ENCODE results near the gene ARSA.
A peak's percentile ranks its signal among the peaks of the same experiment; 100 is the strongest.
"Not testable (repeated sequence)": the region's sequence is repeated elsewhere in the genome, so short reads cannot be mapped to it uniquely, and the experiment has no call there.

Gene ARSA

DNA sequence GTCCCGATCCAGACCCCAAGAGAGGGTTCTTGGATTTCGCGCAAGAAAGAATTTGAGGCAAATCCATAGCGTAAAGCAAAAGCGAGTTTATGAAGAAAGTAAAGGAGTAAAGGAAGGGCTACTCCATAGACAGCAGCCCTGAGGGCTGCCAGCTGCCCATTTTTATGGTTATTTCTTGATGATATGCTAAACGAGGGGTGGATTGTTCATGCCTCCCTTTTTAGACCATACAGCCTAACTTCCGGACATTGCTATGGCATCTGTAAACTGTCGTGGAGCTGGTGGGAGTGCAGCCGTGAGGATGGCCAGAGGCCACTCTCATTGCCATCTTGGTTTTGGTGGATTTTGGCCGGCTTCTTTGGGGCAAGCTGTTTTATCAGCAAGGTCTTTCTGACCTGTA lies 25.3 kb upstream of the ARSA start:
- in situ Hi-C loops (cut with MboI; ENCODE audit: low pct_unique_long_range_greater_than_20kb, low sequenced_read_pairs, unreplicated experiment): no loop called here
- DNase-seq (ENCODE audit: low spot score): no peak
- TF ChIP-seq, protein P1, sequence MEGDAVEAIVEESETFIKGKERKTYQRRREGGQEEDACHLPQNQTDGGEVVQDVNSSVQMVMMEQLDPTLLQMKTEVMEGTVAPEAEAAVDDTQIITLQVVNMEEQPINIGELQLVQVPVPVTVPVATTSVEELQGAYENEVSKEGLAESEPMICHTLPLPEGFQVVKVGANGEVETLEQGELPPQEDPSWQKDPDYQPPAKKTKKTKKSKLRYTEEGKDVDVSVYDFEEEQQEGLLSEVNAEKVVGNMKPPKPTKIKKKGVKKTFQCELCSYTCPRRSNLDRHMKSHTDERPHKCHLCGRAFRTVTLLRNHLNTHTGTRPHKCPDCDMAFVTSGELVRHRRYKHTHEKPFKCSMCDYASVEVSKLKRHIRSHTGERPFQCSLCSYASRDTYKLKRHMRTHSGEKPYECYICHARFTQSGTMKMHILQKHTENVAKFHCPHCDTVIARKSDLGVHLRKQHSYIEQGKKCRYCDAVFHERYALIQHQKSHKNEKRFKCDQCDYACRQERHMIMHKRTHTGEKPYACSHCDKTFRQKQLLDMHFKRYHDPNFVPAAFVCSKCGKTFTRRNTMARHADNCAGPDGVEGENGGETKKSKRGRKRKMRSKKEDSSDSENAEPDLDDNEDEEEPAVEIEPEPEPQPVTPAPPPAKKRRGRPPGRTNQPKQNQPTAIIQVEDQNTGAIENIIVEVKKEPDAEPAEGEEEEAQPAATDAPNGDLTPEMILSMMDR (IDR thresholded peaks at IDR 0.05; ENCODE audit: extremely low read depth, insufficient read depth, missing control alignments): no peak

- in situ Hi-C loops (cut with MboI; ENCODE audit: low pct_unique_long_range_greater_than_20kb, low sequenced_read_pairs, unreplicated experiment): not testable (repeated sequence)
These were observed 15.8 kb upstream of the ARSA start for GRCh38 chr22:50643821-50644101.

DNA sequence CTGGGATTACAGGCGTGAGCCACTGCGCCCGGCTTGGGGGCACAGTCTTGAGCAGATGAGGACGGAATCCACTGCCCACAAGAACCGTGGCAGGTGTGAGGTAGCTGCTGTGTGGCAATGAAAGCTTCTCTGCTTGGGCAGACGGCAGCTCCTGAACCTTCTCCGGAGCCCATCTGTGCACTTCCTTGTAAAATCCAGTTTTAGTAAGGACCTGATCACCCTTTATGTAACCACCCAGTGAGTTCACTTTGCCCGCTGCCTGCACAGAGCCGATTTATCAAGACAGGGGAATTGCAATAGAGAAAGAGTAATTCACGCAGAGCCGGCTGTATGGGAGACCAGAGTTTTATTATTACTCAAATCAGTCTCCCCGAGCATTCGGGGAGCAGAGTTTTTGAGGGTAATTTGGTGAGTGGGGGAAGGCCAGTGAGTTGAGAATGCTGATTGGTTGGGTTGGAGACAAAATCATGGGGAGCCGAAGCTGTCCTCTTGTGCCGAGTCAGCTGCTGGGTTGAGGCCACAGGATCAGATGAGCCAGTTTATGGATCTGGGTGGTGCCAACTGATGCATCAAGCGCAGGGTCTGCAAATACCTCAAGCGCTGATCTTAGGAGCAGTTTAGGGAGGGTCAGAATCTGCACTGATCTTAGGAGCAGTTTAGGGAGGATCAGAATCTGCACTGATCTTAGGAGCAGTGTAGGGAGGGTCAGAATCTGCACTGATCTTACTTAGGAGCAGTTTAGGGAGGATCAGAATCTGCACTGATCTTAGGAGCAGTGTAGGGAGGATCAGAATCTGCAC lies 15.3 kb upstream of the ARSA start:
- DNase-seq (ENCODE audit: low spot score); in situ Hi-C loops (cut with MboI; ENCODE audit: low pct_unique_long_range_greater_than_20kb, low sequenced_read_pairs, unreplicated experiment): not testable (repeated sequence)

More at GRCh38 chr22:50643821-50644101, 15.8 kb upstream of the ARSA start:
- not testable (repeated sequence) for DNase-seq (ENCODE audit: low spot score)

GRCh38 chr22:50641696-50642607 lies 14.0 kb upstream of the ARSA start:
- no peak for DNase-seq (ENCODE audit: low spot score)
- in situ Hi-C loops (cut with MboI; ENCODE audit: low pct_unique_long_range_greater_than_20kb, low sequenced_read_pairs, unreplicated experiment): no loop called here
- TF ChIP-seq, protein P1 (IDR thresholded peaks at IDR 0.05; ENCODE audit: extremely low read depth, insufficient read depth, missing control alignments): peak; percentile 21

- in situ Hi-C loops (cut with MboI; ENCODE audit: low pct_unique_long_range_greater_than_20kb, low sequenced_read_pairs, unreplicated experiment): no loop called here
- no peak for DNase-seq (ENCODE audit: low spot score)
- TF ChIP-seq, protein P1 (IDR thresholded peaks at IDR 0.05; ENCODE audit: extremely low read depth, insufficient read depth, missing control alignments): no peak
These were observed 13.1 kb upstream of the ARSA start for GRCh38 chr22:50640857-50641647.

- DNase-seq (ENCODE audit: low spot score); in situ Hi-C loops (cut with MboI; ENCODE audit: low pct_unique_long_range_greater_than_20kb, low sequenced_read_pairs, unreplicated experiment): not testable (repeated sequence)
These were observed 12.3 kb upstream of the ARSA start for GRCh38 chr22:50640296-50640695.

DNA sequence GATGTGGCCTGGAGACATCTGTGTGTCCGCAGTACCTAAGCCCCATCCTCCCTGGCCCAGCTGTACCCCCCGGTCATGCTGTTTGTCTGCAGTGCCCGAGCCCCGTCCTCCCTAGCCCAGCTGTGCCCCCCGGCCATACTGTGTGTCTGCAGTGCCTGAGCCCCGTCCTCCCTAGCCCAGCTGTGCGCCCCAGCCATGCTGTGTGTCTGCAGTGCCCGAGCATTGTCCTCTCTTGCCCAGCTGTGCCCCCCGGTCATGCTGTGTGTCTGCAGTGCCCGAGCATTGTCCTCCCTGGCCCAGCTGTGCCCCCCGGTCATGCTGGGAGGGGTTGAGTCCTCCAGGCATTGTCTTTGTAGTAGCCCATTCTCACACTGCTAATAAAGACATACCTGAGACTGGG lies 7.6 kb upstream of the ARSA start:
- in situ Hi-C loops (cut with MboI; ENCODE audit: low pct_unique_long_range_greater_than_20kb, low sequenced_read_pairs, unreplicated experiment): no loop called here
- TF ChIP-seq, protein P1 (IDR thresholded peaks at IDR 0.05; ENCODE audit: extremely low read depth, insufficient read depth, missing control alignments): no peak
- no peak for DNase-seq (ENCODE audit: low spot score)
